Stimulated activated CD4-positive, alpha-beta T cell treated with anti-CD3 and anti-CD28 coated beads, Interleukin-15, amount 100 ng/mL, for 48 hours (primary cell): ENCODE measurements around the gene MYO1H.
"Not testable (repeated sequence)": the region's sequence is repeated elsewhere in the genome, so short reads cannot be mapped to it uniquely, and the experiment has no call there.

Source experiments
- DNase-seq, 2 donors: peaks; one replicate each; pipeline ENCODE4 v3.0.0-alpha.2; 2020; ENCODE audit warnings: low read depth in 2 of 2

The MYO1H gene

DNA sequence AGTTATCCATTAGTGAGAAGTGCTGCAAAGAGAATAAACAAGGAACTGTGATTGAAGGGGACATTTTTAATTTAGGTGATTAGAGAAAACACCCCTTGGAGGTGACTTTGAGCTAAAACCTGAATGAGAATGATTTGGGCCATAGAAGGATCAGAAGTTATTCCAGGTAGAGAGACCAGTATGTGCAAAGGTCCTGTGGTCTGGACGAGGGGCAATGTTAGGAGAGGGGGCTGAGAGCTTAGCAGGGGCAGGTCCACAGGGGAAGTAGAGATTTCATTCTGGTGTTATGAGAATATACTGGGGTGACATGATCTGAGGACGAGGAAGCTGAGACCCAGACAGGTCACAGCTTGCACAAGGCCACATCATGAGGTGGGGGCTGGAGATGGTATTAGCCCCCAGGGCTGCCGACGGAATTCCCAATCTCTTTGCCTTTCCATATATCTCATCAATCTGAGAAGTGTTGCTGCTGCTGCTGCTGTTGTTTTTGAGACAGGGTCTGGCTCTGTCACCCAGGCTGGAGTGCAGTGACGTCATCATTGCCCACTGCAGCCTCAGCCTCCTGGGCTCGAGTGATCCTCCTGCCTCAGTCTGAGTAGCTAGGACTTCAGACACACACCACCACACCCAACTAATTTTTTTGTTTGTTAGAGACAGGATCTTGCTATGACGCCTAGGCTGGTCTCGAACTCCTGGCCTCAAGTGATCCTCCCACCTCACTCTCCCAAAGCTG is 73.8 kb downstream of the MYO1H start:
- no peak for DNase-seq

DNA sequence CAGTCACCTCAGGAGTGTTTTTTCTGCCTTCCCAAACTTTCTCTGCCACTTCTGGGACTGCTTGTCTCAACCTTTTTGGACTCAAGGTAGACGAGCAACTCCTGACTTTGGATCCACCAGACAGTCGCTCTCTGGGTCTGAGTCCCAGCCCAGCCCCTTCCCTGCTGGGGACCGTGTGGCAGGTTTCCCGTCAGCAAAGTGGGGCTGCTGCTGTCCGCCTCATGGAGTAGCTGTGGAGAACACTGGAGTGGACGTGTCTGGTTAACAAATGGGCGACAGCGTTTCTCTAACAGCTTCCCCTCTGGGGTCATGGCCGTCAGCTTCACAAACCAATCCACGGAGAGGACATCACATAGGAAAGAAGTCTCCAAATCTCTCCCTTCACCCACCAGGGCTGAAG is 74.6 kb downstream of the MYO1H start:
- no peak for DNase-seq

DNA sequence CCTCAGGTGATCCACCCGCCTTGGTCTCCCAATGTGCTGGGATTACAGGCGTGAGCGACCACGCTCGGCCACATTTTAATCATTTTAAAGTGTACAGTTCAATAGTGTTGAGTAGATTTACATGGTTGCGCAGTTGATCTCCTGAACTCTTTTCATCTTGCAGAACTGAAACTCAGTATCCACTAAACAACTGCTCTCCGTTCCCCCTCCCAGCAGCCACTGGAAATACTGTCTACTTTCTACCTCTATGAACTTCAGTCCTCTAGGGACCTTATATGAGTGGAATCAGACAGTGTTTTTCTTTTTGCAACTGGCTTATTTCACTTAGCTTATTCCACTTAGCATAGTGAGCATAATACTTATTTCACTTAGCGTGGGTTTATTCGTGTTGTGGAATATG is 75.7 kb downstream of the MYO1H start:
- DNase-seq, result no peak

GRCh38 chr12:109428037-109428629 is 80.4 kb downstream of the MYO1H start:
- DNase-seq, result peak; percentile 44 to 59

GRCh38 chr12:109428804-109429203 is 81.1 kb downstream of the MYO1H start:
- DNase-seq, result not testable (repeated sequence)

- DNase-seq, result no peak
Measured at GRCh38 chr12:109430244-109430643, 82.5 kb downstream of the MYO1H start.

- DNase-seq, result no peak
Measured at GRCh38 chr12:109432431-109432830, 84.7 kb downstream of the MYO1H start.

DNA sequence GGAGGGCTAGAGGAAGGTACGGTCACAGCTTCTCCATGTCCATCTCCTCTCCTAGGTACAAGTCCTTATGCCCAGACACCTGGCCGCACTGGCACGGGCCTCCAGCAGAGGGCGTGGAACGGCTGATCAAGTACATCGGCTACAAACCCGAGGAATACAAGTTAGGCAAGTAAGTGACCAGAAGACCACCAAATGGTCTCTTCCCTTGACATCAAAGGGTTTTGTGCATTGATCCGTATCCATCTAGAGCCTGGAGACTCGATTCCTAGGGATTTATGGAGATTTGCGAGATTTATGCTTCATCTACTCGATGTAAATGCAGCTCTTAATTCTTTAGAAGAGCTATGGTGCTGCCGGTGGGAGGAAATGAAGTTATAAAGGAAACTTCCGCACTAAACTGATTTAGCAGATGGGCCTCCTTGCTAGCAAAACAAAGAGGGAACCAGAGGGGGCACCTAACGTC is 85.2 kb downstream of the MYO1H start:
- peak; percentile 56 to 77 for DNase-seq

DNA sequence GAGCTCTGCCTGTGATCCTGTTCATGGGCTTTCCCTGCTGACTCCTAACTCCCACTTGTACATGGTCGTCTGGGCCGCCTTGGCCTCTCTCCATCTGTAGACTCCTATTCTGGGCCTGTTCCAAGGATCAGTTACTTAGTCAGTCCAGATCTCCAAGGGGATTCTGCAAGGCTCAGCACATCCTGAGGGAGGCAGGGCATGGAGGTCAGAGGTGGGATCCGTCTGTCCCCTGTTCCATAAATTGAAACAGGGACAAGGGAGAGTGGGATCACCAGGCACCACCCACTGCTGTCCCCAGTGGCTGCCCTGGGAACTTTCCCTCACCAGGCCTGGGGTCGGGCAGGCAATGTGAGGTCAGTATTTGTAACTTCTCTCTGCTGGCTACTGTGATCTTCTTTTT is 85.9 kb downstream of the MYO1H start:
- DNase-seq, result no peak

- no peak for DNase-seq
Measured at GRCh38 chr12:109434582-109434981, 86.9 kb downstream of the MYO1H start.

- no peak for DNase-seq
Measured at GRCh38 chr12:109435428-109436187, 87.9 kb downstream of the MYO1H start.

DNA sequence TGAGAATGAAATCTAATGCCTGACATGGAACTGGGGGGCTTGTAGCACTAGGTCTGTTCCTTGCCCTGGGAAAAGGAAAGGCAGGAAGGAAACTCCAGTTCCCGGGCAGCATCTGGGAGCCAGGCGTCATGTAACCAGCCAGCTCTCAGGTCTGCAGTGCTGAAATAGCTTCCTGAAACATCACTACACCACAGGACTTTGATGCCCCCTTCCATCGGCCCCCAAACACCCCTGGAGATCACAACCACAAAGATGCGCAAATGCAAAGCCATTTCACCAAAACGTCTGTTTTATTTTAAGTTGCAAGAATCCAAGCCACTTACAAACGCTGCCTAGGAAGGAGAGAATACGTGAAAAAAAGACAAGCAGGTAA is 88.5 kb downstream of the MYO1H start:
- DNase-seq, result no peak

- no peak for DNase-seq
Measured at GRCh38 chr12:109439181-109439580, 91.5 kb downstream of the MYO1H start.

DNA sequence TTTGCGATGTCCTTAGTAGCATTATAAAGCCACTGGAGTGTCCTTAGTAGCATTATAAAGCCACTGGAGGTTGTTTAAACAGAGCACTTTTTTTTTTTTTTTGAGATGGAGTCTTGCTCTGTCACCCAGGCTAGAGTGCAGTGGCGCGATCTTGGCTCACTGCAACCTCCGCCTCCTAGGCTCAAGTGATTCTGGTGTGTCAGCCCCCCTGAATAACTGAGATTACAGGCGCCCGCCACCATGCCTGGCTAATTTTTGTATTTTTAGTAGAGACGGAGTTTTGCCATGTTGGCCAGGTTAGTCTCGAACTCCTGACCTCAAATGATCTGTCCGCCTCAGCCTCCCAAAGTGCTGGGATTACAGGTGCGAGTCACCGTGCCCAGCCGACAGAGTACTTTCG is 92.3 kb downstream of the MYO1H start:
- not testable (repeated sequence) for DNase-seq

- no peak for DNase-seq
Measured at GRCh38 chr12:109440851-109441490, 93.3 kb downstream of the MYO1H start.

GRCh38 chr12:109443794-109444193 is 96.1 kb downstream of the MYO1H start:
- DNase-seq, result no peak

DNA sequence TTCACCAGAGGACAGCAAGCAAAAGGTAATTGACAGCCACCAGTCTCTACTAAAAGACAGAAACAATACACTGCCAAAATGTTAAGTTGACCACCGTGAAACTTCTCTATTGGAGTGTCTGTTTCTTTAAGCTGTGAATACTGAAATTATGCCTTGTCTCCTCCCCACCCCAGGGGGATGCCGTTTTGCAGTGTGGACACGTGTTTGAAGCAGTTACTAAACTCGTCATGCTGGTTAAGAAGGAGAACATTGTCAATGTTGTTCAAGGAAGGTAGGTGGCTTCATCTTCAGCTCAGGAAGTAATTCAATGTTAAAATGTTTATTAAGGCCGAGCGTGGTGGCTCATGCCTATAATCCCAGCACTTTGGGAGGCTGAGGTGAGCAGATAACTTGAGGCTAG is 96.6 kb downstream of the MYO1H start:
- DNase-seq, result no peak

DNA sequence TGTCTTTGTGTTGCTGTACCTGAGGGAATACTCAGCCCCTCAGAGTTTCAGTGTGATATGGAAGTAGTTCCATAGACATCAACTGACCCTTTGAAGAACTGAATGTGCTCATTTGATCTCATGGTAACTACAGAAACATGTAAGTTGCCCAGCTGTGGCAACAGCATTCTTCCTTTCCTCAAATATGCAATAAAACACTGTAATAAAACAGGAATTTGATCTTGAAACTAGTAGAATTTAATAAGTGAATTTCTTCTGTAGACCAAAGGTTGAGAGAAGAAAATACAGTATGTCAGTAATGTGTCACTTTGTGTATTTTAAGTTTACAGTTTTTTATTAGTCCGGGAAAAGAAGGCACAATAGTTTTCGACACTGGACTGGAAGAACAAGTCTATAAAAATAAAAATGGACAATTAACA is 97.5 kb downstream of the MYO1H start:
- no peak for DNase-seq

GRCh38 chr12:109446869-109447268 is 99.2 kb downstream of the MYO1H start:
- DNase-seq, result no peak

- no peak for DNase-seq
Measured at GRCh38 chr12:109447482-109447881, 99.8 kb downstream of the MYO1H start.

DNA sequence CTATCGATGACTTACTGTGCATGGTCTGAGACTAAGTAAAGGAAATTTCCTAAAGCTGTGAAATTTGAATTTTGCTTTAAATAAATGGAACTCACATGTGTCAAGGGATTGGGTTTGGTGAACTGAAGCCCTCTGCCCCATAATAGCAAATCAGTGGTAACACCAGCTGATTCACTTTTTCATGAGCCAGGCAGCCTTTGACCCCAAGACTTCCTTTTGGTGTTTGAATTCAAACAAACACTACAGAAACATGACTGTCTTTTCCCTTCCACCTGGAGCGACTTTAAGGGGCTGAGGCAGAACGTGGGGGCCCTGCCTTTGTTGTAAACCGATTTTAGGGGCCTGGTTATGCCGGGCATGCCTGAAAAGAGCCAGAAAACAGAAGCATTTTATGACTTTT is 100.6 kb downstream of the MYO1H start:
- DNase-seq, result no peak

DNA sequence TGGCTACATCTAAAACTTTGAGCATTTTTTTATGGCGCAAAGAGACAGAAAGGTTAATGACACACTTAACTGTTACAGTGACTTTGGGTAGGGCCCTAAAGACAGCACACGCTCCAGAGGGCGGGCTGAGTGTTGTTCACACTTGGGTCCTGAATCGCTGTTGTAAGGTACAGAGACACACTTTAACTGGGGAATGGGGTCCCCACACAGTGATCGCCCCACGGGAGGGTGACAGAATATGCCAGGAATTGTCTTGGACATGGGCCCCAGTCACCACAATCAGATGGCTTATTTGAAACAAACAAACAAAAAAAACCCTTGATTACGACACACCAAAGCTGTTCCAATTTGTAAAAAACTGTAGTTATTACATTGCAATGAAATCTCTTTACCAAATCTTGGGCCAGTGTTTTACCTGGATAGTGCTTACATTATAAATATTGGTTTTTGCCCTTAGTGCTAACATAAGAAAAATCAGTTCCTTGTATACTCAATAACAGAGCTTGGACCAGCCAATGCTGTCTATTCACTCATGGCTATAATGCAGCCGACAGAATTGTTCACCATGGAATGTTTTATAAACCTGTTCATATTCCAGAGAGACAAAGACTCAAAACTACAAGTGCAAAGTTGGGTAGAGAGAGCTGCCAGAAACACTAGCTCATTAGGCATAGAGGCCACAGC is 101.1 kb downstream of the MYO1H start:
- DNase-seq, result no peak
